Activated naive CD4-positive, alpha-beta T cell treated with anti-CD3 and anti-CD28 coated beads, Interleukin-2, amount 10 ng/mL, durations not matched to agents 7 days and 5 days (primary cell): Measurements from ENCODE around the gene POLR2I.

ENCODE experiments used
- CTCF ChIA-PET: fragments of 350-600 bp; sonication (Branson Sonifier 250); formaldehyde crosslinking; loops from one replicate; lab custom pipeline; 2021; ENCODE audit warnings: antibody characterized with exemption; lab: Charles Lee
- DNase-seq: peaks from one replicate; pipeline ENCODE4 v3.0.0-alpha.2; 2020
- H3K27ac Mint-ChIP-seq: one replicate; pipeline ENCODE4 v1.8.0; 2021; ENCODE audit warnings: mild to moderate bottlenecking, moderate library complexity, mixed read lengths
- H3K27me3 Mint-ChIP-seq: one replicate; pipeline ENCODE4 v1.8.0; 2021; ENCODE audit warnings: mild to moderate bottlenecking, mixed read lengths
- H3K36me3 Mint-ChIP-seq: one replicate; pipeline ENCODE4 v1.8.0; 2021; ENCODE audit warnings: mixed read lengths
- H3K4me1 Mint-ChIP-seq: one replicate; pipeline ENCODE4 v1.8.0; 2021; ENCODE audit warnings: mixed read lengths
- H3K4me3 Mint-ChIP-seq: one replicate; pipeline ENCODE4 v1.8.0; 2021; ENCODE audit warnings: mild to moderate bottlenecking, moderate library complexity, mixed read lengths
- H3K9me3 Mint-ChIP-seq: one replicate; pipeline ENCODE4 v1.8.0; 2021; ENCODE audit warnings: mixed read lengths

POLR2I gene

GRCh38 chr19:36114721-36115452 is at the start of gene POLR2I:
TSS of gene POLR2I (minus strand) at chr19:36114875. CDS start at chr19:36114856, 19 bp downstream.
- DNase-seq: peak; percentile 99
- CTCF ChIA-PET: interaction anchor here (2.9 kb wide), 1 partner anchor 14 kb away, joined by 10 read pairs; no protein-coding TSS in a partner anchor
- Mint-ChIP-seq H3K4me3 (peak within 1 kb of the TSS; percentile 84), H3K9me3 (no peaks in the 10 kb centered on the region), H3K27ac (peak within 1 kb of the TSS; percentile 93), H3K27me3 (peaks cover 9% of the 10 kb centered on the region), H3K36me3 (peaks cover 33% of the 10 kb centered on the region), H3K4me1 (peaks cover 43% of the 10 kb centered on the region)

- peaks cover 23% of the 10 kb centered on the region for H3K36me3 Mint-ChIP-seq
- DNase-seq: no peak
- H3K4me3 Mint-ChIP-seq: no peak overlapping the region
- CTCF ChIA-PET: interaction anchor here (0.9 kb wide), 1 partner anchor 36 kb away, joined by 3 read pairs; no protein-coding TSS in a partner anchor
- H3K9me3 Mint-ChIP-seq: no peaks in the 10 kb centered on the region
- no peaks in the 10 kb centered on the region for H3K27me3 Mint-ChIP-seq
- H3K27ac Mint-ChIP-seq: no peak overlapping the region
- no peaks in the 10 kb centered on the region for H3K4me1 Mint-ChIP-seq
Measured at GRCh38 chr19:36163813-36164212, 49.1 kb upstream of the POLR2I start.

GRCh38 chr19:36160821-36161596 is 46.3 kb upstream of the POLR2I start:
- Mint-ChIP-seq H3K36me3 (peaks cover 21% of the 10 kb centered on the region), H3K4me1 (no peaks in the 10 kb centered on the region), H3K27me3 (no peaks in the 10 kb centered on the region), H3K9me3 (no peaks in the 10 kb centered on the region), H3K4me3 (no peak overlapping the region), H3K27ac (no peak overlapping the region)
- DNase-seq: no peak
- CTCF ChIA-PET: no interaction called here

GRCh38 chr19:36153126-36153525 is 38.5 kb upstream of the POLR2I start:
- H3K27me3 Mint-ChIP-seq: no peaks in the 10 kb centered on the region
- H3K27ac Mint-ChIP-seq: no peak overlapping the region
- DNase-seq: no peak
- H3K4me1 Mint-ChIP-seq: peaks cover 9% of the 10 kb centered on the region
- peaks cover 23% of the 10 kb centered on the region for H3K36me3 Mint-ChIP-seq
- CTCF ChIA-PET: interaction anchor here (1.0 kb wide), 1 partner anchor 16 kb away, joined by 3 read pairs; no protein-coding TSS in a partner anchor
- no peak overlapping the region for H3K4me3 Mint-ChIP-seq
- H3K9me3 Mint-ChIP-seq: no peaks in the 10 kb centered on the region

- peaks cover 12% of the 10 kb centered on the region for H3K4me1 Mint-ChIP-seq
- DNase-seq: no peak
- no peaks in the 10 kb centered on the region for H3K9me3 Mint-ChIP-seq
- H3K4me3 Mint-ChIP-seq: no peak within 1 kb of the TSS
- H3K27me3 Mint-ChIP-seq: no peaks in the 10 kb centered on the region
- CTCF ChIA-PET: interaction anchor here (1.0 kb wide), 1 partner anchor 16 kb away, joined by 3 read pairs; no protein-coding TSS in a partner anchor
- H3K27ac Mint-ChIP-seq: no peak within 1 kb of the TSS
- peaks cover 25% of the 10 kb centered on the region for H3K36me3 Mint-ChIP-seq
Measured at GRCh38 chr19:36152352-36153091, 37.8 kb upstream of the POLR2I start, which contains the start of gene COX7A1. TSS of gene COX7A1 (minus strand) at chr19:36152447. CDS start at chr19:36152407, 40 bp downstream.

- DNase-seq: no peak
- no peaks in the 10 kb centered on the region for H3K27me3 Mint-ChIP-seq
- no peak overlapping the region for H3K4me3 Mint-ChIP-seq
- H3K9me3 Mint-ChIP-seq: no peaks in the 10 kb centered on the region
- H3K36me3 Mint-ChIP-seq: peaks cover 28% of the 10 kb centered on the region
- no peak overlapping the region for H3K27ac Mint-ChIP-seq
- H3K4me1 Mint-ChIP-seq: peaks cover 14% of the 10 kb centered on the region
- CTCF ChIA-PET: no interaction called here
Measured at GRCh38 chr19:36152019-36152351, 37.3 kb upstream of the POLR2I start.

- Mint-ChIP-seq H3K36me3 (peaks cover 33% of the 10 kb centered on the region), H3K4me3 (no peak overlapping the region)
- DNase-seq: no peak
Measured at GRCh38 chr19:36151144-36152018, 36.7 kb upstream of the POLR2I start.

GRCh38 chr19:36150586-36150985 is 35.9 kb upstream of the POLR2I start:
- no peak for DNase-seq
- Mint-ChIP-seq H3K4me3 (no peak overlapping the region), H3K9me3 (no peaks in the 10 kb centered on the region), H3K4me1 (peaks cover 14% of the 10 kb centered on the region), H3K27me3 (no peaks in the 10 kb centered on the region), H3K27ac (no peak overlapping the region), H3K36me3 (peaks cover 41% of the 10 kb centered on the region)
- CTCF ChIA-PET: no interaction called here

More at GRCh38 chr19:36151144-36152018, 36.7 kb upstream of the POLR2I start:
- Mint-ChIP-seq H3K4me1 (peaks cover 14% of the 10 kb centered on the region), H3K27me3 (no peaks in the 10 kb centered on the region), H3K9me3 (no peaks in the 10 kb centered on the region), H3K27ac (no peak overlapping the region)
- CTCF ChIA-PET: no interaction called here

GRCh38 chr19:36149673-36150406 is 35.2 kb upstream of the POLR2I start:
- Mint-ChIP-seq H3K4me3 (no peak overlapping the region), H3K27me3 (no peaks in the 10 kb centered on the region), H3K9me3 (no peaks in the 10 kb centered on the region), H3K4me1 (peaks cover 14% of the 10 kb centered on the region), H3K36me3 (peaks cover 43% of the 10 kb centered on the region), H3K27ac (peak overlapping the region; percentile 26)
- no peak for DNase-seq
- CTCF ChIA-PET: no interaction called here

- H3K9me3 Mint-ChIP-seq: peaks cover 3% of the 10 kb centered on the region
- H3K36me3 Mint-ChIP-seq: peaks cover 51% of the 10 kb centered on the region
- H3K4me3 Mint-ChIP-seq: no peak overlapping the region
- DNase-seq: no peak
- H3K27me3 Mint-ChIP-seq: no peaks in the 10 kb centered on the region
- CTCF ChIA-PET: interaction anchor here (1.0 to 1.4 kb wide), 2 partner anchors 17 to 25 kb away, joined by 3 to 4 read pairs; no protein-coding TSS in a partner anchor
- no peak overlapping the region for H3K27ac Mint-ChIP-seq
- peaks cover 31% of the 10 kb centered on the region for H3K4me1 Mint-ChIP-seq
Measured at GRCh38 chr19:36144624-36145023, 29.9 kb upstream of the POLR2I start.

- H3K4me3 Mint-ChIP-seq: peak overlapping the region; percentile 27
Measured at GRCh38 chr19:36142496-36142895, 27.8 kb upstream of the POLR2I start.

GRCh38 chr19:36142046-36142445 is 27.4 kb upstream of the POLR2I start:
- no peak for DNase-seq
- Mint-ChIP-seq H3K27ac (no peak overlapping the region), H3K4me3 (no peak overlapping the region), H3K4me1 (peaks cover 29% of the 10 kb centered on the region), H3K9me3 (peaks cover 3% of the 10 kb centered on the region), H3K36me3 (peaks cover 38% of the 10 kb centered on the region), H3K27me3 (no peaks in the 10 kb centered on the region)
- CTCF ChIA-PET: no interaction called here

More at GRCh38 chr19:36142496-36142895, 27.8 kb upstream of the POLR2I start:
- no peak overlapping the region for H3K27ac Mint-ChIP-seq
- peaks cover 30% of the 10 kb centered on the region for H3K4me1 Mint-ChIP-seq
- peaks cover 40% of the 10 kb centered on the region for H3K36me3 Mint-ChIP-seq
- no peak for DNase-seq
- no peaks in the 10 kb centered on the region for H3K27me3 Mint-ChIP-seq
- CTCF ChIA-PET: no interaction called here
- H3K9me3 Mint-ChIP-seq: peaks cover 3% of the 10 kb centered on the region
